ENCODE data around the gene NEUROG1. TPM values are rescaled to one million over a fixed set of nuclear protein-coding genes. Genes with fewer than 3 reads are reported as not detected.

Gene NEUROG1
- not detected for total RNA-seq (2013)
- polyA plus RNA-seq (not detected), polyA minus RNA-seq (not detected in 2 replicates), total RNA-seq (0 to 0.30 (median 0) reads per million in 11 experiments)

DNA sequence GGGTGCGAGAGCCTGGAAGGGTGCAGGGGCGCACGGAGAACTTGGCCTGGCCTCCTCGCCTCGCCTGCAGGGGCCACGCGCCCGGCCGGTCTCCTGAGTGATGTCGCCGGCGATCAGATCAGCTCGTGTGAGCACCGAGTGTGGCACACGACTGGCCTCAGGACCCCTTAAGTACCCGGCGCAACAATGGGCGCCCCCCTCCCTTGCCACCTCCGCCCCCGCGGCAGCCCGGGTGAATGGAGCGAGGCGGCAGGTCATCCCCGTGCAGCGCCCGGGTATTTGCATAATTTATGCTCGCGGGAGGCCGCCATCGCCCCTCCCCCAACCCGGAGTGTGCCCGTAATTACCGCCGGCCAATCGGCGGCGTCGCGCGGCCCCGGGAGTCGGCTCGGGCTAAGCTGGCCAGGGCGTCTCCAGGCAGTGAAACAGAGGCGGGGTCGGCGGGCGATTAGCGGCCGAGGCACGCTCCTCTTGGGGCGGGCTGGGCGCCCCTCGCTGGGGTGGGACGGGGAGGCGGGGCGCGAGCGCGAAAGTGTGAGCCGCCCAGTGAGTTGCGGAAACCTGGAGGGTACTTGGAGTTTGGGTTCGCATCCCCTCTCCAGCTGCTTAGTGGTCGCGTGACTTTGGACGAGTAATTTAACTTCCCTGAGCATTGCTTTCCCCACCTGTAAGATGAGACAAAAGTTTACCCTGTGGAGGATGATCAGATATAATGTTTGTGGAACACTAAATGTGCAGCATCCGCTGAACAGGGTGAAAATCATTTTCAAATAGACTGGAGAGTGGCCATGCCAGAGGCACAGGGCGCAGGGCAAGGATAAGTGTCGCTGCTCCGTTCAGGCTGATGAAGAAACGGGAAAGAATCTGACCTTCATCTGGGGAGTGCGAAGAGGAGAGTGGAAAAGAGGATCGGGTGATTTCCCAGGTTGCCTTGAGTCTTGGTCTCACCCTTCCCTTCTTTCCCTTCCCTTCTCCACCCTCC, at the start of gene NEUROG1:
TSS of gene NEUROG1 (minus strand) at position 145 of the 982 bp plus-strand sequence. CDS start 274 bp downstream, outside the sequence.
- intact Hi-C loops (cut with micrococcal nuclease), result no loop called here
- DNase-seq, result no peak
- Mint-ChIP-seq H3K36me3 (no peaks in the 10 kb centered on the region), H3K27me3 (ENCODE audit: low read depth in 3 of 3) (peaks cover 95 to 98% (median 96%) of the 10 kb centered on the region in 3 donors), H3K4me3 (peak within 1 kb of the TSS; percentile 20 to 88), H3K4me1 (peaks cover 13% of the 10 kb centered on the region), H3K9me3 (peaks cover 0 to 21% (median 10%) of the 10 kb centered on the region in 7 donors), H3K27ac (no peak within 1 kb of the TSS)
- Histone ChIP-seq H4K20me1 (ENCODE audit: insufficient read depth, low read length) (no peaks in the 10 kb centered on the region), H3K79me2 (ENCODE audit: insufficient read depth, low read length) (no peaks in the 10 kb centered on the region), H3K27me3 (ENCODE audit: control insufficient read depth in 2 of 2, insufficient read depth in 2 of 2, low read length in 2 of 2) (peaks cover 89 to 97% of the 10 kb centered on the region in 2 donors), H3K4me3 (replicated peaks in 1 of 3; ENCODE audit: low read depth in 2 of 3, low read length in 3 of 3) (no peak within 1 kb of the TSS), H3K4me1 (ENCODE audit: control insufficient read depth in 1 of 2, insufficient read depth in 2 of 2, low read length in 2 of 2) (peaks cover 5 to 8% of the 10 kb centered on the region in 2 donors), H3K27ac (ENCODE audit: low read depth in 1 of 2, low read length in 2 of 2) (no peak within 1 kb of the TSS), H3K9me3 (replicated peaks in 1 of 2; ENCODE audit: control insufficient read depth in 1 of 2, insufficient read depth in 1 of 2, low read length in 2 of 2) (peaks cover 0 to 33% of the 10 kb centered on the region in 2 donors), H3K4me2 (replicated peaks; ENCODE audit: extremely low read depth, low read length, poor library complexity, severe bottlenecking) (peak within 1 kb of the TSS; percentile 34), H3K9ac (ENCODE audit: insufficient read depth, low read length, poor library complexity, severe bottlenecking) (no peak within 1 kb of the TSS), H2AFZ (ENCODE audit: insufficient read depth, low read depth, low read length, poor library complexity, severe bottlenecking) (peak within 1 kb of the TSS; percentile 13), H3K36me3 (replicated peaks in 1 of 2; ENCODE audit: control insufficient read depth in 1 of 2, insufficient read depth in 2 of 2, low read length in 2 of 2) (no peaks in the 10 kb centered on the region)
- WGBS (ENCODE audit: insufficient coverage), result 4% methylated on average over 66 of the region's 74 CpGs
- TF ChIP-seq, protein P1, sequence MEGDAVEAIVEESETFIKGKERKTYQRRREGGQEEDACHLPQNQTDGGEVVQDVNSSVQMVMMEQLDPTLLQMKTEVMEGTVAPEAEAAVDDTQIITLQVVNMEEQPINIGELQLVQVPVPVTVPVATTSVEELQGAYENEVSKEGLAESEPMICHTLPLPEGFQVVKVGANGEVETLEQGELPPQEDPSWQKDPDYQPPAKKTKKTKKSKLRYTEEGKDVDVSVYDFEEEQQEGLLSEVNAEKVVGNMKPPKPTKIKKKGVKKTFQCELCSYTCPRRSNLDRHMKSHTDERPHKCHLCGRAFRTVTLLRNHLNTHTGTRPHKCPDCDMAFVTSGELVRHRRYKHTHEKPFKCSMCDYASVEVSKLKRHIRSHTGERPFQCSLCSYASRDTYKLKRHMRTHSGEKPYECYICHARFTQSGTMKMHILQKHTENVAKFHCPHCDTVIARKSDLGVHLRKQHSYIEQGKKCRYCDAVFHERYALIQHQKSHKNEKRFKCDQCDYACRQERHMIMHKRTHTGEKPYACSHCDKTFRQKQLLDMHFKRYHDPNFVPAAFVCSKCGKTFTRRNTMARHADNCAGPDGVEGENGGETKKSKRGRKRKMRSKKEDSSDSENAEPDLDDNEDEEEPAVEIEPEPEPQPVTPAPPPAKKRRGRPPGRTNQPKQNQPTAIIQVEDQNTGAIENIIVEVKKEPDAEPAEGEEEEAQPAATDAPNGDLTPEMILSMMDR (IDR thresholded peaks at IDR 0.05), result no peak

DNA sequence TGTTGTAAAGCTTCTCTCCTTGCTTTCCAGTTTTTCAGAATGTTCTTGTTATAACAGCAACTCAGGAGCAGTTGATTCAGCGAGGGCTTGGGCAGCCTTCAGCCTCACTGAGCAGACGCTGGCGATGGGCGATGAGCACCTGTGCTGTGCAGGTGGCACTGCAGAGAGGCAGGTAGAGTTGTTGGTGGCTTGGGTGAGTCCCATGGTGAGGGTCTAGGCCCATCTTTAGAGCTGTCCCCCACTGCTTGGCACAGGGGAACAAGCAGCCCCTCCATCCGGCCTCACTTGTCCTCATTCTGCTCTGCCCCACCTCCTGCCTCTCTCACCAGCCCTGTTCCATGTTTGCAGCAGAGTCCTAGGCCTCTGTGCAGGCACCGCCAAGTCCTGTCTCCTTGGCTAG, 49.2 kb upstream of the NEUROG1 start:
- H3K4me1 Mint-ChIP-seq, result no peaks in the 10 kb centered on the region
- peaks cover 16 to 36% (median 24%) of the 10 kb centered on the region in 3 donors for H3K27me3 Mint-ChIP-seq (ENCODE audit: low read depth in 3 of 3)
- H3K27ac ChIP-seq (ENCODE audit: low read depth in 1 of 2, low read length in 2 of 2), result no peak overlapping the region
- no peak overlapping the region for H3K4me3 ChIP-seq (replicated peaks in 1 of 3; ENCODE audit: low read depth in 2 of 3, low read length in 3 of 3)
- no peaks in the 10 kb centered on the region for H3K36me3 Mint-ChIP-seq
- no peaks in the 10 kb centered on the region for H3K9me3 Mint-ChIP-seq
- WGBS (ENCODE audit: insufficient coverage), result 100% methylated on average over 4 of the region's 6 CpGs
- no peak overlapping the region for H2AFZ ChIP-seq (ENCODE audit: insufficient read depth, low read depth, low read length, poor library complexity, severe bottlenecking)
- no peaks in the 10 kb centered on the region for H4K20me1 ChIP-seq (ENCODE audit: insufficient read depth, low read length)
- no peak overlapping the region for H3K4me3 Mint-ChIP-seq
- intact Hi-C loops (cut with micrococcal nuclease), result no loop called here
- H3K4me2 ChIP-seq (replicated peaks; ENCODE audit: extremely low read depth, low read length, poor library complexity, severe bottlenecking), result no peak overlapping the region
- no peaks in the 10 kb centered on the region for H3K36me3 ChIP-seq (replicated peaks in 1 of 2; ENCODE audit: control insufficient read depth in 1 of 2, insufficient read depth in 2 of 2, low read length in 2 of 2)
- H3K79me2 ChIP-seq (ENCODE audit: insufficient read depth, low read length), result no peaks in the 10 kb centered on the region
- peaks cover 7 to 35% of the 10 kb centered on the region in 2 donors for H3K27me3 ChIP-seq (ENCODE audit: control insufficient read depth in 2 of 2, insufficient read depth in 2 of 2, low read length in 2 of 2)
- no peak overlapping the region for H3K27ac Mint-ChIP-seq
- no peaks in the 10 kb centered on the region for H3K4me1 ChIP-seq (ENCODE audit: control insufficient read depth in 1 of 2, insufficient read depth in 2 of 2, low read length in 2 of 2)
- H3K9me3 ChIP-seq (replicated peaks in 1 of 2; ENCODE audit: control insufficient read depth in 1 of 2, insufficient read depth in 1 of 2, low read length in 2 of 2), result no peaks in the 10 kb centered on the region
- TF ChIP-seq, protein P1 (IDR thresholded peaks at IDR 0.05), result no peak
- no peak overlapping the region for H3K9ac ChIP-seq (ENCODE audit: insufficient read depth, low read length, poor library complexity, severe bottlenecking)
- no peak for DNase-seq
